ENCODE results near the gene LIN7B.

The LIN7B gene

DNA sequence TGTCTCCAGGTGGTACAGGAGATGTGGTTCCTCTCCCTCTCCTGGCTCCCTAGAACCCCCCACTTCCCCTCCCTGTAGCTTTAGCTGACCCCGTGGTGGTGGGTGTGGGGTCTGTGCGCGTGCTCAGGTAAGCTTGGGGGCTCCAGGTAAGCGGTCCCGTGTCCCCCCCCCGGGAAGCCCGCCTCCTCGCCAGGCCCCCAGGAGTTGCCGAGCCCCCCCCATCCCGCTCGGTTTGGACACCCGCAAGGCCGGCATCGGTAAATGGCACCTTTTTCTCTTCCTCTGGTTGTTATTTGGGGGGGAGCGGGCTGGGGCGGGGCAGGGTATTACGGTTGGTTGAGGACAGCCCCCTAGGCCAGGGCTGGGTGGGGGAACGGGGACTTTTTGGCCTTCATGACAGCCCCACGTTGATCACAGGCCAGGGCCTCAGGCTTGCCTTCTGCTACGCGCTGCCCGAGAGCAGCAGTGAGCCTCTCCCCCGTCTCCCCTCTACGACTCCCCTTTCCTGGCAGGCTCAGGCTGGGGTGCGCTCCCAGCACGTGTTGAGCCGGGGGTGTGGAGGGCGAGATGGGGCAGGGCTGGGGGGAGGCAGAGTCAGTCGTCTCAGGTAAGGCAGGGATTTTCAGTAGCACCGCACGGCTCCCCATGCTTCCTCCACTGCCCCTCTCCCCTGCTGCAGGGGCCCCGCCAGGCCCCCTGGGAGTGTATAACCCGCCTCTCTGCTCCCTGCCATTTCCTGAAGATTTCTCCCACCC is 10.7 kb upstream of the LIN7B start:
- peaks cover 90% of the 10 kb centered on the region for H3K36me3 ChIP-seq (replicated peaks)
- no peaks in the 10 kb centered on the region for H3K27me3 ChIP-seq (ENCODE audit: low read depth)
- in situ Hi-C loops (cut with MboI; ENCODE audit: low sequenced_read_pairs) = no loop called here
- H3K9me3 ChIP-seq = no peaks in the 10 kb centered on the region
- no peak for DNase-seq (ENCODE audit: low spot score in 2 of 2)
- H3K4me1 ChIP-seq = no peaks in the 10 kb centered on the region
- no peak overlapping the region for H3K4me3 ChIP-seq

DNA sequence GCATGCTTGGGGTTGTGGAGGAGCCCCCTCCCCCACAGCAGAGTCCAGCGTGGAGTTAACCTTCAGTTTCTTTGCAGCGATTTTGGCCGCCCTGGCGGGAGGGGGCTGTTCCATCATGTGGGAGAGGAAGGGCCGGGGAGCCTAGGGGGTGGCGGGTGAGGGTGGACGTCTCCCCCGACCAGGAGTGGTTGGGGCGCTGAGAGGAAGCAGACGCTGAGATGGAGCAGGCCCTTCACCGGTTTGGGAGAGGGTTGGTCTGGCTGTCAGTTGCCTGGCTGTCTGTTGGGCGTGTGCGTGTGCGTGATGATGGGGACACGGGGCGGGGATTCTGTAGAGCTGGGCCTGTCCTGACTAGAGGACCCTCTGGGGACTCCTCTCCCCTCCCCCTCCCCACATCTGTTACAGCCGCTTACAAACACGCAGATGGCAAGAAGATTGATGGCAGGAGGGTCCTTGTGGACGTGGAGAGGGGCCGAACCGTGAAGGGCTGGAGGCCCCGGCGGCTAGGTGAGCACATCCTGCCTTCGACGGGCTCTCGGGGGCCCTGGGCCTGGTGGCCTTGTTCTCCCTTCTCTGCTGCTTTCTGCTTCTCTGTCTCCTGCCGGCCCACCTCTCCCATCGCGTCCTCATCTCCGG is 9.8 kb upstream of the LIN7B start:
- no peak for DNase-seq (ENCODE audit: low spot score in 2 of 2)
- in situ Hi-C loops (cut with MboI; ENCODE audit: low sequenced_read_pairs) = no loop called here
- H3K36me3 ChIP-seq (replicated peaks) = peaks cover 90% of the 10 kb centered on the region

DNA sequence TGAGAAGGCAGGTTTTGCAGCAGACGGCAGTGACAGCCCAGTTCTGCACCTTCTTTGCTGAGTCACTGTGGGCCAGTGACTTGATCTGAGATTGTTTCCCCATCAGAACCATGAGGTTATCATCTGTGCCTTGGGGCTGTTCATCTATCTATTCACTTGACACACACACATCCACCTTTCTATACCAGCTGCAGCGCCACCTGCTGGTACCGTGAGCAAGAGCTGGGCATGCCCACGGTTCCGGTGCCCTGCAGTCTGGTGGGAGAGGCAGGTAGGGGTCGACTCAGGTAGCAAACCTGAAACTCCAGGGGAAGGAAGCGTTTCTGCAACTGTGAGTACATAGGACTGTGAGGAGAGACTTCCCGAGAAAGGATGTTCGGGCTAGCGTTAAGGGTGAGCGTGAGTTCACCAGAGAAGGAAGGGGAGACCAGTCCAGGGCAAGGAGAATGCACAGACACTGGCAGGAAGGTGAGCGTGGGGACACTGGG is 7.5 kb upstream of the LIN7B start:
- in situ Hi-C loops (cut with MboI; ENCODE audit: low sequenced_read_pairs) = no loop called here
- H3K27me3 ChIP-seq (ENCODE audit: low read depth) = no peaks in the 10 kb centered on the region
- H3K36me3 ChIP-seq (replicated peaks) = peaks cover 73% of the 10 kb centered on the region
- no peak overlapping the region for H3K4me3 ChIP-seq
- H3K9me3 ChIP-seq = no peaks in the 10 kb centered on the region
- peak in 1 of 2 experiments; percentile 82 for DNase-seq (ENCODE audit: low spot score in 2 of 2)
- no peaks in the 10 kb centered on the region for H3K4me1 ChIP-seq

More for the DNA sequence above, 9.8 kb upstream of the LIN7B start:
- Histone ChIP-seq H3K4me1 (no peaks in the 10 kb centered on the region), H3K27me3 (ENCODE audit: low read depth) (no peaks in the 10 kb centered on the region), H3K4me3 (no peak overlapping the region), H3K9me3 (no peaks in the 10 kb centered on the region)

DNA sequence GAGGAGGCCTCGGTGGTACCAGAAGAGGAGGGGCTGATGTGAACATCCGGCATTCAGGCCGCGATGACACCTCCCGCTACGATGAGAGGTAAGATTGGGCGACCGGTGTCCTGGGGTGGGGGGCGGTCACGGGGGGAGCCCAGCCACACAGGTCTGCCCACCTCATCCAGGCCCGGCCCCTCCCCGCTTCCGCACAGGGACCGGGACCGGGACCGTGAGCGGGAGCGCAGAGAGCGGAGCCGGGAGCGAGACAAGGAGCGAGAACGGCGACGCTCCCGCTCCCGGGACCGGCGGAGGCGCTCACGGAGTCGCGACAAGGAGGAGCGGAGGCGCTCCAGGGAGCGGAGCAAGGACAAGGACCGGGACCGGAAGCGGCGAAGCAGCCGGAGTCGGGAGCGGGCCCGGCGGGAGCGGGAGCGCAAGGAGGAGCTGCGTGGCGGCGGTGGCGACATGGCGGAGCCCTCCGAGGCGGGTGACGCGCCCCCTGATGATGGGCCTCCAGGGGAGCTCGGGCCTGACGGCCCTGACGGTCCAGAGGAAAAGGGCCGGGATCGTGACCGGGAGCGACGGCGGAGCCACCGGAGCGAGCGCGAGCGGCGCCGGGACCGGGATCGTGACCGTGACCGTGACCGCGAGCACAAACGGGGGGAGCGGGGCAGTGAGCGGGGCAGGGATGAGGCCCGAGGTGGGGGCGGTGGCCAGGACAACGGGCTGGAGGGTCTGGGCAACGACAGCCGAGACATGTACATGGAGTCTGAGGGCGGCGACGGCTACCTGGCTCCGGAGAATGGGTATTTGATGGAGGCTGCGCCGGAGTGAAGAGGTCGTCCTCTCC is 6.3 kb upstream of the LIN7B start:
- Histone ChIP-seq H3K4me1 (no peaks in the 10 kb centered on the region), H3K27me3 (ENCODE audit: low read depth) (no peaks in the 10 kb centered on the region), H3K9me3 (no peaks in the 10 kb centered on the region), H3K4me3 (no peak overlapping the region), H3K36me3 (replicated peaks) (peaks cover 65% of the 10 kb centered on the region)
- in situ Hi-C loops (cut with MboI; ENCODE audit: low sequenced_read_pairs) = no loop called here
- DNase-seq (ENCODE audit: low spot score in 2 of 2) = no peak

GRCh38 chr19:49109051-49109450 is 5.1 kb upstream of the LIN7B start:
- no peaks in the 10 kb centered on the region for H3K9me3 ChIP-seq
- in situ Hi-C loops (cut with MboI; ENCODE audit: low sequenced_read_pairs) = no loop called here
- no peak overlapping the region for H3K4me3 ChIP-seq
- peaks cover 56% of the 10 kb centered on the region for H3K36me3 ChIP-seq (replicated peaks)
- peaks cover 5% of the 10 kb centered on the region for H3K4me1 ChIP-seq
- H3K27me3 ChIP-seq (ENCODE audit: low read depth) = no peaks in the 10 kb centered on the region
- DNase-seq (ENCODE audit: low spot score in 2 of 2) = no peak

GRCh38 chr19:49109569-49110233 is 4.5 kb upstream of the LIN7B start:
- Histone ChIP-seq H3K4me3 (no peak overlapping the region), H3K36me3 (replicated peaks) (peaks cover 49% of the 10 kb centered on the region), H3K27me3 (ENCODE audit: low read depth) (no peaks in the 10 kb centered on the region), H3K9me3 (no peaks in the 10 kb centered on the region), H3K4me1 (peaks cover 5% of the 10 kb centered on the region)
- in situ Hi-C loops (cut with MboI; ENCODE audit: low sequenced_read_pairs) = no loop called here
- no peak for DNase-seq (ENCODE audit: low spot score in 2 of 2)

DNA sequence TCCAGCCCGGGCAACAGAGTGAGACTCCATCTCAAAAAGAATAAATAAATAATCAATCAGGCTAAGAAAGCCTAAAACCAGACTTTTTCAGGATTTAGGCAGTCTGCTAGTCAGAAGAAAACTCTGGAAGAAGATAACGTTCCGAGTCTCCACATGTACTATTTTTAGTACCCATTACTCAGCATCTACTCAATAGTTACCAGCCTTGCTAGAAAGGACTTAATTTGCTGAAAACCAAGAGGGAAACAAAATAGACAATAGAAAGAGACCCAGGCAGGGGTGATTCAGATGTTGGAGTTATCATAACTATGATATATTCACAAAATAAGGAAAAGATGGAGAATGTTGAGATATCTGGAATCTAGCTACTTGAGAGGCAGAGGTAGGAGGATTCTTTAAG is 3.6 kb upstream of the LIN7B start:
- H3K27me3 ChIP-seq (ENCODE audit: low read depth) = no peaks in the 10 kb centered on the region
- peaks cover 5% of the 10 kb centered on the region for H3K4me1 ChIP-seq
- H3K4me3 ChIP-seq = no peak overlapping the region
- H3K9me3 ChIP-seq = no peaks in the 10 kb centered on the region
- in situ Hi-C loops (cut with MboI; ENCODE audit: low sequenced_read_pairs) = no loop called here
- peaks cover 40% of the 10 kb centered on the region for H3K36me3 ChIP-seq (replicated peaks)
- no peak for DNase-seq (ENCODE audit: low spot score in 2 of 2)

- in situ Hi-C loops (cut with MboI; ENCODE audit: low sequenced_read_pairs) = no loop called here
- H3K4me3 ChIP-seq = no peak overlapping the region
- no peaks in the 10 kb centered on the region for H3K27me3 ChIP-seq (ENCODE audit: low read depth)
- peaks cover 5% of the 10 kb centered on the region for H3K4me1 ChIP-seq
- no peak for DNase-seq (ENCODE audit: low spot score in 2 of 2)
- H3K36me3 ChIP-seq (replicated peaks) = peaks cover 32% of the 10 kb centered on the region
- H3K9me3 ChIP-seq = no peaks in the 10 kb centered on the region
Observed at GRCh38 chr19:49111218-49111998, 2.8 kb upstream of the LIN7B start.

- Histone ChIP-seq H3K36me3 (replicated peaks) (no peaks in the 10 kb centered on the region), H3K9me3 (no peaks in the 10 kb centered on the region), H3K4me3 (peak overlapping the region; percentile 74), H3K27me3 (ENCODE audit: low read depth) (no peaks in the 10 kb centered on the region), H3K4me1 (peaks cover 11% of the 10 kb centered on the region)
- peak; percentile 77 to 88 for DNase-seq (ENCODE audit: low spot score in 2 of 2)
- in situ Hi-C loops (cut with MboI; ENCODE audit: low sequenced_read_pairs) = no loop called here
Observed at GRCh38 chr19:49114630-49115363, 627 bp downstream of the LIN7B start.

DNA sequence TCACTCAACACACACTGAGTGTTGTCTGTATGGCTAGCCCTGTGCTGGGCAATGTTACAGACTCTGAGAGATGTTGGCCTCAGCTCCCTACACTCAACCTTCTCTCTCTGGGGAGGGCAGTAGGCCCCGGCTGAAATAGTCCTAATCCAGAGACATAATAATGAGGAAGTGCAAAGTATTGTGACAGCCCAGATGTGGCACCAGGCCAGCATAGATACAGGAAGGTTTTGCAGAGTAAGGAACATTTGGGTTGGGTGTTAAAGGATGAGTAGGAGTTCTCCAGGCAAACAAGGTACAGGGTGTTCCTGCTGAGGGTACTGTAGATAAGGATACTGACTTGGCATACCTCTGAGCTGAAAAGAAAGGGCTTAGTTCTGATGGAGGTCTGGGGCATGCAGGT is 2.4 kb downstream of the LIN7B start:
- H3K9me3 ChIP-seq = no peaks in the 10 kb centered on the region
- peaks cover 11% of the 10 kb centered on the region for H3K4me1 ChIP-seq
- H3K27me3 ChIP-seq (ENCODE audit: low read depth) = no peaks in the 10 kb centered on the region
- in situ Hi-C loops (cut with MboI; ENCODE audit: low sequenced_read_pairs) = no loop called here
- no peak overlapping the region for H3K4me3 ChIP-seq
- no peaks in the 10 kb centered on the region for H3K36me3 ChIP-seq (replicated peaks)
- DNase-seq (ENCODE audit: low spot score in 2 of 2) = no peak

DNA sequence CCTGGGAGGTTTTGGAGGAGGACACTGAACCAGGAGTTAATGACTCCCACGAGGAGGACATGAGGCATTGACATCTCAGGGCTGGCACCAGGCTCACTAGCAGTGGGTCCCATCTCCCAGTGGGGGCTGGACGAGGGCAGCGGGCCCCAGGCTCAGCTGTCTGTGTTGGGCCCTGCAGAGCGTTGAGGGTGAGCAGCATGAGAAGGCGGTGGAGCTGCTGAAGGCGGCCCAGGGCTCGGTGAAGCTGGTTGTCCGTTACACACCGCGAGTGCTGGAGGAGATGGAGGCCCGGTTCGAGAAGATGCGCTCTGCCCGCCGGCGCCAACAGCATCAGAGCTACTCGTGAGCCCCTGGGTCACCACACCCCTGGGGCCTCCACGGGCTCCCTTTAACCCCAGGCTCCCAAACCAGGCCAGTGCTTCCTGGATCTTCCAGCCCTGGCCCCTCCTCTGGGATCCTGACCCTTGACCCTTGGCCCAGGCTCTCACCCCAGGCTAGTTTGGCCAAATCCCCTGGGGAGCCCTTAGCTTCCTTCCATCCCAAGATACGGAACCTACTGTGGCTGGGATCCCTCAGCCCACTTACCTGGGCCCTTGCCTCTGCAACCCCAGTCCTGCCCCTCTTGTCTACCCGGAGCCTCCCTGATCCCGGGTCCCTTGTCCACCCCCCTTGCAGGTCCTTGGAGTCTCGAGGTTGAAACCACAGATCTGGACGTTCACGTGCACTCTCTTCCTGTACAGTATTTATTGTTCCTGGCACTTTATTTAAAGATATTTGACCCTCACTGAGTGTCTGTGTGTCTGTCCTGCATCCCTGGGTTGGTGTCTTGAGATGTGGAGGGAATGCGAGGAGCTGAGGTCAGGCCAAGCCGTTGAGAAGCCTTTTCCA is 3.8 kb downstream of the LIN7B start:
- peak overlapping the region; percentile 78 for H3K4me3 ChIP-seq
- peaks cover 11% of the 10 kb centered on the region for H3K4me1 ChIP-seq
- in situ Hi-C loops (cut with MboI; ENCODE audit: low sequenced_read_pairs) = no loop called here
- no peak for DNase-seq (ENCODE audit: low spot score in 2 of 2)
- no peaks in the 10 kb centered on the region for H3K36me3 ChIP-seq (replicated peaks)
- no peaks in the 10 kb centered on the region for H3K9me3 ChIP-seq
- no peaks in the 10 kb centered on the region for H3K27me3 ChIP-seq (ENCODE audit: low read depth)

Data from HAP-1 (cell line).